Astrocyte (in vitro differentiated cells and primary cell): ENCODE measurements around the gene KRT84.

ENCODE experiments used
- CTCF ChIP-seq: IDR thresholded peaks from 2 replicates; pipeline ENCODE4 v1.5.1; 2011; ENCODE audit warnings: low read depth, mild to moderate bottlenecking, inconsistent platforms, low read length, moderate library complexity; ENCODE audit not compliant: insufficient read depth
- EZH2 ChIP-seq: IDR thresholded peaks from 2 replicates; pipeline ENCODE4 v1.6.1; 2012; ENCODE audit warnings: mild to moderate bottlenecking, low read length, inconsistent platforms; ENCODE audit not compliant: insufficient read depth

GRCh38 chr12:52359621-52360061 lies 25.8 kb downstream of the KRT84 start:
- TF ChIP-seq CTCF (no peak), EZH2 (no peak)
